ENCODE results near the gene CDK5RAP2. TPM values are rescaled to one million over a fixed set of nuclear protein-coding genes. Genes with fewer than 3 reads are reported as not detected.

CDK5RAP2 gene
- total and polyA plus RNA-seq, 2 experiments from 2014 or later = 23.9 to 30.9 TPM

DNA sequence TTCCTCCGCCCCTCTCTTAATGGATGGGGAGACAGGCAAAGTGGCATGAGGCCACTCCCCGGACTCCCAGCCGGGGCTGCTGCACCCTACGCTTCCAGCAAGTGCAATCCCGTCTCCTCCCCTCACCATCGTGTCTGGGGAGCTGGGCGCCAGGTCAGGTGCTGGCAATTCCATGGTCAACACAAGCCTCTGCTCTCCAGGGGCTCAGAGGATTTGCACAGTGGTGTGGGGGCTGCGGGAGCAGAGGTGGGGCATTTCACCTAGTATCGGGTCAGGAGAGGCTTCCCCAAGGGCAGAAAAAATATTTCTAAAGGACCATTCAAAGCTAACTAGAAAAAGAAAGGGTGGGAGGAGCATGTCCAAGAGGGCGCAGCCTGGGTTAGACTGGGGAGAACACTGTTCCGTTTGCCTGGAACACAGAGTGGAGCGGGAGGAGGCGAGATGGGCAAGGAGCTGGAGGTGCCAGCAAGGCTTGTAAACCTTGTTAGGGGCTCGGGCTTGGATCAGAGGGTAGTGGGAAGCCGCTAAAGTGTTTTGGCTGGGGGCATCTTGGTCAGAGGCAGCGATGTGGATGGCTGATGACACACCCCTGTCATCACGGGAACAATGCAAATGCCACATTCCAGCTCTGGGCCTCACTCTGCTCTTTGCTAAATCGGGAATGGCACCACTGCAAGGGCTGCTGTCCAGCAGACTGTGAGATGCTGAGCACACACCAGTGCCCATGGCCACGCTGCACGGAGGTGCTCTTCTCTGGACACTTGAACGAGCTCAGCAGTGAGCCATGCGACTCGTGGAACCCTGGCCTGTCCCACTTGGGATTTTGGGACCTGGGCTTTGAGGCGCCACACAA lies 191.7 kb downstream of the CDK5RAP2 start:
- Histone ChIP-seq H3K27me3 (no peaks in the 10 kb centered on the region), H3K4me1 (ENCODE audit: insufficient read depth) (peaks cover 30% of the 10 kb centered on the region), H3K9me2 (replicated peaks; ENCODE audit: insufficient read depth) (no peaks in the 10 kb centered on the region), H3K4me2 (no peak overlapping the region), H3K36me3 (replicated peaks; ENCODE audit: insufficient read depth, low read depth) (no peaks in the 10 kb centered on the region), H3K4me3 (no peak overlapping the region), H3K27ac (no peak overlapping the region), H4K20me1 (ENCODE audit: insufficient read depth, poor library complexity, severe bottlenecking) (no peaks in the 10 kb centered on the region), H3K79me2 (no peaks in the 10 kb centered on the region), H2AFZ (no peak overlapping the region), H3K9me3 (ENCODE audit: low read depth) (no peaks in the 10 kb centered on the region)
- no peak for TF ChIP-seq EZH2phosphoT487 (IDR thresholded peaks at IDR 0.05; ENCODE audit: low read depth, severe bottlenecking, unreplicated experiment)
- TF ChIP-seq, protein P1, sequence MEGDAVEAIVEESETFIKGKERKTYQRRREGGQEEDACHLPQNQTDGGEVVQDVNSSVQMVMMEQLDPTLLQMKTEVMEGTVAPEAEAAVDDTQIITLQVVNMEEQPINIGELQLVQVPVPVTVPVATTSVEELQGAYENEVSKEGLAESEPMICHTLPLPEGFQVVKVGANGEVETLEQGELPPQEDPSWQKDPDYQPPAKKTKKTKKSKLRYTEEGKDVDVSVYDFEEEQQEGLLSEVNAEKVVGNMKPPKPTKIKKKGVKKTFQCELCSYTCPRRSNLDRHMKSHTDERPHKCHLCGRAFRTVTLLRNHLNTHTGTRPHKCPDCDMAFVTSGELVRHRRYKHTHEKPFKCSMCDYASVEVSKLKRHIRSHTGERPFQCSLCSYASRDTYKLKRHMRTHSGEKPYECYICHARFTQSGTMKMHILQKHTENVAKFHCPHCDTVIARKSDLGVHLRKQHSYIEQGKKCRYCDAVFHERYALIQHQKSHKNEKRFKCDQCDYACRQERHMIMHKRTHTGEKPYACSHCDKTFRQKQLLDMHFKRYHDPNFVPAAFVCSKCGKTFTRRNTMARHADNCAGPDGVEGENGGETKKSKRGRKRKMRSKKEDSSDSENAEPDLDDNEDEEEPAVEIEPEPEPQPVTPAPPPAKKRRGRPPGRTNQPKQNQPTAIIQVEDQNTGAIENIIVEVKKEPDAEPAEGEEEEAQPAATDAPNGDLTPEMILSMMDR (IDR thresholded peaks at IDR 0.05; ENCODE audit: poor library complexity) = no peak
- no peak for TF ChIP-seq EZH2 (IDR thresholded peaks at IDR 0.05; ENCODE audit: borderline replicate concordance)
- no peak for DNase-seq (ENCODE audit: low spot score)
- WGBS (ENCODE audit: low lambda C conversion rate, missing lambda C conversion rate) = 93% methylated on average over 24 of the region's 24 CpGs

GRCh38 chr9:120387257-120388002 lies 192.5 kb downstream of the CDK5RAP2 start:
- TF ChIP-seq, protein P1 (IDR thresholded peaks at IDR 0.05; ENCODE audit: poor library complexity) = no peak
- TF ChIP-seq EZH2phosphoT487 (IDR thresholded peaks at IDR 0.05; ENCODE audit: low read depth, severe bottlenecking, unreplicated experiment) (no peak), EZH2 (IDR thresholded peaks at IDR 0.05; ENCODE audit: borderline replicate concordance) (no peak)
- no peak for DNase-seq (ENCODE audit: low spot score)
- Histone ChIP-seq H3K4me3 (no peak overlapping the region), H3K4me1 (ENCODE audit: insufficient read depth) (peaks cover 30% of the 10 kb centered on the region), H3K9me2 (replicated peaks; ENCODE audit: insufficient read depth) (no peaks in the 10 kb centered on the region), H2AFZ (no peak overlapping the region), H3K4me2 (no peak overlapping the region), H4K20me1 (ENCODE audit: insufficient read depth, poor library complexity, severe bottlenecking) (no peaks in the 10 kb centered on the region), H3K27ac (peak overlapping the region; percentile 35), H3K36me3 (replicated peaks; ENCODE audit: insufficient read depth, low read depth) (no peaks in the 10 kb centered on the region), H3K27me3 (no peaks in the 10 kb centered on the region), H3K9me3 (ENCODE audit: low read depth) (no peaks in the 10 kb centered on the region), H3K79me2 (no peaks in the 10 kb centered on the region)
- 75% methylated on average over 14 of the region's 14 CpGs for WGBS (ENCODE audit: low lambda C conversion rate, missing lambda C conversion rate)

DNA sequence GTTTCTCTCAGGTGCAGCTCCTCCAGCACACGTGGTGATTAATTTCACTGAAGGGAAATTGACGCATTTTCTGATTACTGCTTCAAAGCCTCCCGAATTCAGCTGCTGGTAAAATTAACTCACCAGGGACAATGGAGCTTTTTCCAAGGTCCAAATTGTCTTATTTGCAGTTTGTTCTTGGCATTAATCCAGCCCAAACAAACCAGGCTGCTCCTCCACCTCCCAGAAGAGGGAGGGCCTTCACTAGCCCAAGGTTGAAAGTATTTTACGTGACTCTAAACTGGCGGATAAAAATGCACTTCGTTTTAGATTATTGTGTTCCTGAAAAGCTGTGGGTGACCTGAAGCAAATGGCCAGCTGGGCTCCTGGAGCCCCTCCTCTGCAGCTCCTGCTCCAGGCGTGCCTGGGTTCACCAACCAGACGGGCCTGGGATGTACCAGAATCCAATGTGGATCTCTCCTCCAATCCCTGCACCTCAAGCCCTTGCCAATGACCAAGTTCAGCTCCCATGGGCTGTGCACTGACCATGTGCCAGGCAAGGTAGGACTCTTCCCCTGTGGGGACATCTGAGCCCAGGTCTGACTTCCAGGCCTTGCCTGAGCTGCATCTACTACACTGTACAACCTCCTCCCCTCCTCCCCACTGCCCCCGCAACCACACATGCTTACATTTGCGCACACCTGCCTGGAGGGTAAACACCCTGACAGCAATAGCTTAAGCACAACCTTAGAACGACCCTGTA lies 193.4 kb downstream of the CDK5RAP2 start:
- no peaks in the 10 kb centered on the region for H3K27me3 ChIP-seq
- TF ChIP-seq, protein P1 (IDR thresholded peaks at IDR 0.05; ENCODE audit: poor library complexity) = no peak
- TF ChIP-seq EZH2phosphoT487 (IDR thresholded peaks at IDR 0.05; ENCODE audit: low read depth, severe bottlenecking, unreplicated experiment) = no peak
- TF ChIP-seq EZH2 (IDR thresholded peaks at IDR 0.05; ENCODE audit: borderline replicate concordance) = no peak
- H3K4me1 ChIP-seq (ENCODE audit: insufficient read depth) = peaks cover 30% of the 10 kb centered on the region
- WGBS (ENCODE audit: low lambda C conversion rate, missing lambda C conversion rate) = 54% methylated on average over 11 of the region's 11 CpGs
- no peaks in the 10 kb centered on the region for H3K9me2 ChIP-seq (replicated peaks; ENCODE audit: insufficient read depth)
- no peak overlapping the region for H3K4me2 ChIP-seq
- H4K20me1 ChIP-seq (ENCODE audit: insufficient read depth, poor library complexity, severe bottlenecking) = no peaks in the 10 kb centered on the region
- no peaks in the 10 kb centered on the region for H3K79me2 ChIP-seq
- no peaks in the 10 kb centered on the region for H3K36me3 ChIP-seq (replicated peaks; ENCODE audit: insufficient read depth, low read depth)
- peak; percentile 32 for DNase-seq (ENCODE audit: low spot score)
- H3K27ac ChIP-seq = peak overlapping the region; percentile 37
- no peak overlapping the region for H3K4me3 ChIP-seq
- H2AFZ ChIP-seq = no peak overlapping the region
- H3K9me3 ChIP-seq (ENCODE audit: low read depth) = no peaks in the 10 kb centered on the region
